Type B pancreatic cell (in vitro differentiated cells): Measurements from ENCODE around the gene KIF26B. TPM values are rescaled to one million over a fixed set of nuclear protein-coding genes. Genes with fewer than 3 reads are reported as not detected.

ENCODE experiments used
- DNase-seq: peaks from one replicate; pipeline ENCODE4 v3.0.0; 2021; ENCODE audit warnings: mixed read lengths; ENCODE audit not compliant: unreplicated experiment; ENCODE audit errors: extremely low spot score
- H3K27ac Mint-ChIP-seq: 2 replicates; pipeline ENCODE4 v1.8.0; 2021; ENCODE audit warnings: mild to moderate bottlenecking, mixed read lengths
- H3K27me3 Mint-ChIP-seq: 2 replicates; pipeline ENCODE4 v1.8.0; 2021; ENCODE audit warnings: mixed read lengths
- H3K36me3 Mint-ChIP-seq: 2 replicates; pipeline ENCODE4 v1.8.0; 2021; ENCODE audit warnings: mixed read lengths
- H3K4me1 Mint-ChIP-seq: one replicate; pipeline ENCODE4 v1.8.0; 2021; ENCODE audit warnings: mixed read lengths; ENCODE audit not compliant: unreplicated experiment
- H3K4me3 Mint-ChIP-seq: 2 replicates; pipeline ENCODE4 v1.8.0; 2021; ENCODE audit warnings: mild to moderate bottlenecking, mixed read lengths
- H3K9me3 Mint-ChIP-seq: 2 replicates; pipeline ENCODE4 v1.8.0; 2021; ENCODE audit warnings: mixed read lengths
- CTCF ChIP-seq: fragments of 200-600 bp; sonication (generic); conservative IDR thresholded peaks from 2 replicates; pipeline ENCODE4 v1.5.0; 2021; ENCODE audit warnings: antibody characterized with exemption, mild to moderate bottlenecking
- total RNA-seq: library from RNA; stranded (reverse); gene quantifications from 2 replicates; pipeline ENCODE4 v1.2.1, GENCODE V29; 2021; ENCODE audit warnings: low replicate concordance

Gene KIF26B
- total RNA-seq, 1 donor from 2014 or later = 22.1 TPM

- Mint-ChIP-seq H3K9me3 (peaks cover 6% of the 10 kb centered on the region), H3K36me3 (peaks cover 26% of the 10 kb centered on the region), H3K4me1 (peaks cover 16% of the 10 kb centered on the region), H3K27ac (no peak overlapping the region), H3K4me3 (no peak overlapping the region), H3K27me3 (no peaks in the 10 kb centered on the region)
- TF ChIP-seq CTCF = no peak
- DNase-seq = no peak
Observed at GRCh38 chr1:245641384-245641783, 486.6 kb downstream of the KIF26B start.

GRCh38 chr1:245645406-245645805 is 490.6 kb downstream of the KIF26B start:
- H3K4me3 Mint-ChIP-seq = no peak overlapping the region
- DNase-seq = no peak
- H3K27ac Mint-ChIP-seq = no peak overlapping the region

GRCh38 chr1:245645894-245646293 is 491.1 kb downstream of the KIF26B start:
- H3K36me3 Mint-ChIP-seq = peaks cover 23% of the 10 kb centered on the region
- peaks cover 30% of the 10 kb centered on the region for H3K4me1 Mint-ChIP-seq
- TF ChIP-seq CTCF = no peak
- peaks cover 6% of the 10 kb centered on the region for H3K9me3 Mint-ChIP-seq
- peak overlapping the region; percentile 7 for H3K27ac Mint-ChIP-seq
- H3K4me3 Mint-ChIP-seq = no peak overlapping the region
- H3K27me3 Mint-ChIP-seq = peaks cover 4% of the 10 kb centered on the region
- DNase-seq = no peak

More at GRCh38 chr1:245645406-245645805, 490.6 kb downstream of the KIF26B start:
- peaks cover 4% of the 10 kb centered on the region for H3K27me3 Mint-ChIP-seq
- peaks cover 23% of the 10 kb centered on the region for H3K36me3 Mint-ChIP-seq
- peaks cover 30% of the 10 kb centered on the region for H3K4me1 Mint-ChIP-seq
- H3K9me3 Mint-ChIP-seq = peaks cover 6% of the 10 kb centered on the region
- no peak for TF ChIP-seq CTCF

GRCh38 chr1:245648749-245649522 is 494.2 kb downstream of the KIF26B start:
- peaks cover 4% of the 10 kb centered on the region for H3K27me3 Mint-ChIP-seq
- H3K36me3 Mint-ChIP-seq = peaks cover 14% of the 10 kb centered on the region
- H3K4me3 Mint-ChIP-seq = no peak overlapping the region
- peaks cover 30% of the 10 kb centered on the region for H3K4me1 Mint-ChIP-seq
- H3K9me3 Mint-ChIP-seq = no peaks in the 10 kb centered on the region
- no peak for TF ChIP-seq CTCF
- H3K27ac Mint-ChIP-seq = no peak overlapping the region
- DNase-seq = no peak

- H3K36me3 Mint-ChIP-seq = peaks cover 13% of the 10 kb centered on the region
- TF ChIP-seq CTCF = no peak
- peaks cover 4% of the 10 kb centered on the region for H3K27me3 Mint-ChIP-seq
- no peaks in the 10 kb centered on the region for H3K9me3 Mint-ChIP-seq
- H3K4me1 Mint-ChIP-seq = peaks cover 29% of the 10 kb centered on the region
- no peak overlapping the region for H3K4me3 Mint-ChIP-seq
- DNase-seq = no peak
- H3K27ac Mint-ChIP-seq = no peak overlapping the region
Observed at GRCh38 chr1:245649666-245650065, 494.9 kb downstream of the KIF26B start.
